GM12875 (cell line): ENCODE measurements around the gene ALLC.

Experiments
- H3K4me3 ChIP-seq: one replicate; pipeline ENCODE4 v1.5.1; 2011; ENCODE audit warnings: low read depth, low read length, control low read depth
- CTCF ChIP-seq: IDR thresholded peaks from 2 replicates; pipeline ENCODE4 v1.5.1; 2011; ENCODE audit warnings: low read depth, mild to moderate bottlenecking, control low read depth, inconsistent platforms, low read length, moderate library complexity, borderline replicate concordance; ENCODE audit not compliant: insufficient read depth

The ALLC gene

GRCh38 chr2:3737128-3737527, 79.1 kb downstream of the ALLC start:
- TF ChIP-seq CTCF: no peak
- no peak overlapping the region for H3K4me3 ChIP-seq

GRCh38 chr2:3738454-3738853, 80.5 kb downstream of the ALLC start:
- no peak overlapping the region for H3K4me3 ChIP-seq
- TF ChIP-seq CTCF: peak; percentile 26; the same call in 1 of the 2 replicates

- no peak overlapping the region for H3K4me3 ChIP-seq
- no peak for TF ChIP-seq CTCF
Observed at GRCh38 chr2:3739313-3739712, 81.3 kb downstream of the ALLC start.

GRCh38 chr2:3741396-3741795, 83.4 kb downstream of the ALLC start:
- no peak overlapping the region for H3K4me3 ChIP-seq
- no peak for TF ChIP-seq CTCF

GRCh38 chr2:3741867-3742602, 84.0 kb downstream of the ALLC start:
- no peak overlapping the region for H3K4me3 ChIP-seq
- TF ChIP-seq CTCF: no peak

GRCh38 chr2:3742743-3743508, 84.9 kb downstream of the ALLC start:
- no peak overlapping the region for H3K4me3 ChIP-seq
- TF ChIP-seq CTCF: no peak
